H1 (cell line): ENCODE results near the gene ALK. TPM values are rescaled to one million over a fixed set of nuclear protein-coding genes. Genes with fewer than 3 reads are reported as not detected.
A peak's percentile ranks its signal among the peaks of the same experiment; 100 is the strongest.

Experiments used
- CTCF ChIA-PET: fragments of 300-600 bp; sonication (Branson Sonifier 250); formaldehyde crosslinking; loops from one replicate; lab custom pipeline; 2021; ENCODE audit not compliant: partially characterized antibody; lab: Charles Lee
- POLR2A ChIA-PET: fragments of 300-600 bp; sonication (Branson Sonifier 250); formaldehyde crosslinking; loops from one replicate; lab custom pipeline; 2021; ENCODE audit warnings: inconsistent platforms; ENCODE audit not compliant: partially characterized antibody; lab: Charles Lee
- DNase-seq, 2 experiments: peaks; one replicate each; pipeline versions ENCODE4 v3.0.0 to v3.0.0-alpha.2; 2010 to 2022; ENCODE audit warnings: low spot score in 2 of 2, low read depth in 1 of 2, mixed read lengths in 1 of 2
- FAIRE-seq: peaks from 2 replicates; lab custom pipeline; 2011; peaks lifted over from hg19 to GRCh38; lab: Jason Lieb, UNC
- H2AFZ ChIP-seq: 2 replicates; pipeline ENCODE4 v1.8.1; 2012; ENCODE audit warnings: low read length, inconsistent platforms
- H2AK5ac ChIP-seq: 2 replicates; pipeline ENCODE4 v1.6.1; 2013; ENCODE audit warnings: low read depth, low read length
- H2BK120ac ChIP-seq: replicated peaks from 2 replicates; pipeline ENCODE3; 2013; ENCODE audit warnings: low read depth, low read length, inconsistent platforms
- H2BK12ac ChIP-seq: 2 replicates; pipeline ENCODE4 v1.6.1; 2013; ENCODE audit warnings: low read depth, low read length
- H2BK15ac ChIP-seq: 2 replicates; pipeline ENCODE4 v1.6.1; 2013; ENCODE audit warnings: low read length
- H2BK20ac ChIP-seq: 2 replicates; pipeline ENCODE4 v1.6.1; 2013; ENCODE audit warnings: low read length
- H2BK5ac ChIP-seq: 2 replicates; pipeline ENCODE4 v1.6.1; 2013; ENCODE audit warnings: low read depth, low read length
- H3K14ac ChIP-seq: 2 replicates; pipeline ENCODE4 v1.6.1; 2013; ENCODE audit warnings: inconsistent platforms; ENCODE audit not compliant: insufficient read length
- H3K18ac ChIP-seq: 2 replicates; pipeline ENCODE4 v1.6.1; 2013; ENCODE audit warnings: low read length; ENCODE audit errors: extremely low read depth
- H3K23ac ChIP-seq: 2 replicates; pipeline ENCODE4 v1.6.1; 2013; ENCODE audit warnings: inconsistent platforms; ENCODE audit not compliant: insufficient read length
- H3K23me2 ChIP-seq: 2 replicates; pipeline ENCODE4 v1.6.1; 2013; ENCODE audit warnings: low read depth, low read length
- H3K27ac ChIP-seq: 2 replicates; pipeline ENCODE4 v1.6.1; 2011; ENCODE audit warnings: low read depth, low read length, inconsistent platforms
- H3K27me3 ChIP-seq, 4 experiments: replicated peaks in 1 of 4; 1 replicate in 1 of 4; 2 replicates in 3 of 4; pipeline versions ENCODE4 v1.6.1 to v1.8.1; 2011 to 2013; ENCODE audit warnings: low read length in 3 of 4, mild to moderate bottlenecking in 3 of 4, inconsistent platforms in 2 of 4, mixed read lengths in 2 of 4, moderate library complexity in 1 of 4; ENCODE audit not compliant: control insufficient read depth in 3 of 4, insufficient read depth in 3 of 4; ENCODE audit errors: extremely low read depth in 1 of 4
- H3K36me3 ChIP-seq, 4 experiments: 2 replicates each; pipeline versions ENCODE4 v1.6.1 to v1.8.1; 2011 to 2013; ENCODE audit warnings: mild to moderate bottlenecking in 4 of 4, low read length in 3 of 4, moderate library complexity in 2 of 4, control low read depth in 1 of 4, inconsistent platforms in 1 of 4; ENCODE audit not compliant: insufficient read depth in 4 of 4, control insufficient read depth in 2 of 4
- H3K4ac ChIP-seq: replicated peaks from 2 replicates; pipeline ENCODE3; 2013; ENCODE audit warnings: low read length, low read depth, mixed read lengths, inconsistent platforms; ENCODE audit not compliant: insufficient read length
- H3K4me1 ChIP-seq, 4 experiments: replicated peaks in 1 of 4; 1 replicate in 1 of 4; 2 replicates in 3 of 4; pipeline versions ENCODE4 v1.6.1 to v1.8.1; 2011 to 2013; ENCODE audit warnings: low read length in 3 of 4, inconsistent platforms in 2 of 4, mixed read lengths in 1 of 4; ENCODE audit not compliant: insufficient read depth in 4 of 4, control insufficient read depth in 3 of 4
- H3K4me2 ChIP-seq, 2 experiments: 2 replicates each; pipeline versions ENCODE4 v1.6.1 to v1.8.1; 2011 to 2013; ENCODE audit warnings: low read depth in 2 of 2, low read length in 2 of 2, control low read depth in 1 of 2, inconsistent platforms in 1 of 2, mild to moderate bottlenecking in 1 of 2; ENCODE audit not compliant: insufficient read depth in 1 of 2
- H3K4me3 ChIP-seq, 4 experiments: fragments of 200-600, 300-600 bp in 1 of 4; sonication (generic), shearing (Covaris generic), sonication (Bioruptor Twin) in 1 of 4; 2 replicates each; pipeline versions ENCODE4 v1.5.1 to v1.8.1; 2011 to 2016; ENCODE audit warnings: low read length in 4 of 4, low read depth in 3 of 4, control low read depth in 2 of 4, inconsistent platforms in 2 of 4, mild to moderate bottlenecking in 2 of 4, mixed read lengths in 1 of 4, moderate library complexity in 1 of 4; ENCODE audit not compliant: insufficient read depth in 2 of 4; ENCODE audit errors: extremely low read depth in 1 of 4
- H3K56ac ChIP-seq: replicated peaks from 2 replicates; pipeline ENCODE3; 2013; ENCODE audit warnings: low read depth, mild to moderate bottlenecking, mixed read lengths, low read length, inconsistent platforms; ENCODE audit not compliant: insufficient read length
- H3K79me1 ChIP-seq: 2 replicates; pipeline ENCODE4 v1.6.1; 2013; ENCODE audit warnings: low read depth, low read length, control low read depth
- H3K79me2 ChIP-seq, 2 experiments: 2 replicates each; pipeline versions ENCODE4 v1.6.1 to v1.8.1; 2012 to 2013; ENCODE audit warnings: low read length in 2 of 2, mild to moderate bottlenecking in 2 of 2, inconsistent platforms in 1 of 2; ENCODE audit not compliant: insufficient read depth in 2 of 2, control insufficient read depth in 1 of 2
- H3K9ac ChIP-seq, 4 experiments: replicated peaks in 1 of 4; 1 replicate in 1 of 4; 2 replicates in 3 of 4; pipeline versions ENCODE4 v1.6.1 to v1.8.1; 2011 to 2013; ENCODE audit warnings: low read depth in 3 of 4, low read length in 3 of 4, control low read depth in 2 of 4, mild to moderate bottlenecking in 2 of 4, moderate library complexity in 2 of 4, inconsistent platforms in 1 of 4; ENCODE audit errors: extremely low read depth in 1 of 4
- H3K9me3 ChIP-seq, 2 experiments: 2 replicates each; pipeline versions ENCODE4 v1.6.1 to v1.8.1; 2012 to 2013; ENCODE audit warnings: mild to moderate bottlenecking in 2 of 2, moderate library complexity in 2 of 2, control low read depth in 1 of 2, inconsistent platforms in 1 of 2, low read depth in 1 of 2, low read length in 1 of 2, mixed read lengths in 1 of 2; ENCODE audit not compliant: insufficient read depth in 2 of 2
- H4K20me1 ChIP-seq, 2 experiments: replicated peaks in 1 of 2; 2 replicates each; pipeline versions ENCODE3 to v1.8.1; 2011 to 2013; ENCODE audit warnings: inconsistent platforms in 2 of 2, low read length in 2 of 2, mild to moderate bottlenecking in 1 of 2; ENCODE audit not compliant: insufficient read depth in 2 of 2, control insufficient read depth in 1 of 2
- H4K5ac ChIP-seq: 2 replicates; pipeline ENCODE4 v1.6.1; 2013; ENCODE audit warnings: low read length, low read depth, mixed read lengths, inconsistent platforms; ENCODE audit not compliant: insufficient read length
- H4K8ac ChIP-seq: 2 replicates; pipeline ENCODE4 v1.8.0; 2013; ENCODE audit warnings: mild to moderate bottlenecking, moderate library complexity, low read length, inconsistent platforms; ENCODE audit not compliant: insufficient read depth; ENCODE audit errors: extremely low read depth
- H4K91ac ChIP-seq: replicated peaks from 2 replicates; pipeline ENCODE3; 2013; ENCODE audit warnings: low read length, mixed read lengths, inconsistent platforms; ENCODE audit not compliant: insufficient read length
- ATF3 ChIP-seq: IDR thresholded peaks from 2 replicates; pipeline ENCODE4 v1.6.1; 2011; ENCODE audit warnings: low read depth, mild to moderate bottlenecking, low read length; ENCODE audit not compliant: insufficient read depth
- BACH1 ChIP-seq: IDR thresholded peaks from 2 replicates; pipeline ENCODE4 v1.6.1; 2012; ENCODE audit warnings: low read length, improper control_type of control experiment
- BCL11A ChIP-seq, 2 experiments: IDR thresholded peaks; one replicate each; pipeline ENCODE4 v1.6.1; 2011; ENCODE audit warnings: low read depth in 2 of 2, low read length in 2 of 2, mild to moderate bottlenecking in 2 of 2
- FOSL1 ChIP-seq: IDR thresholded peaks from 2 replicates; pipeline ENCODE4 v1.6.1; 2011; ENCODE audit warnings: mild to moderate bottlenecking, low read depth, low read length, moderate library complexity; ENCODE audit not compliant: insufficient read depth
- KDM5A ChIP-seq: fragments of 200-600 bp; IDR thresholded peaks from 2 replicates; pipeline ENCODE4 v1.7.1; 2012; ENCODE audit warnings: mild to moderate bottlenecking, low read length, inconsistent platforms, mixed read lengths
- NRF1 ChIP-seq: IDR thresholded peaks from 2 replicates; pipeline ENCODE4 v1.6.1; 2011; ENCODE audit warnings: mild to moderate bottlenecking, low read depth, low read length, improper control_type of control experiment
- PHF8 ChIP-seq: fragments of 200-600 bp; sonication (generic); conservative IDR thresholded peaks from 2 replicates; pipeline ENCODE4 v1.7.1; 2012; ENCODE audit warnings: low read depth, mild to moderate bottlenecking, inconsistent platforms, low read length, moderate library complexity
- POLR2AphosphoS5 ChIP-seq: IDR thresholded peaks from 2 replicates; pipeline ENCODE4 v1.6.1; 2011; ENCODE audit warnings: low read depth, low read length
- SIX5 ChIP-seq: IDR thresholded peaks from 2 replicates; pipeline ENCODE4 v1.6.1; 2011; ENCODE audit warnings: mild to moderate bottlenecking, low read depth, low read length
- TAF1 ChIP-seq: IDR thresholded peaks from 2 replicates; pipeline ENCODE4 v1.6.1; 2011; ENCODE audit warnings: mild to moderate bottlenecking, low read depth, low read length
- TAF7 ChIP-seq: optimal IDR thresholded peaks from 2 replicates; pipeline ENCODE3; 2011; ENCODE audit warnings: low read depth, mild to moderate bottlenecking, inconsistent platforms, low read length, moderate library complexity, borderline replicate concordance
- TBP ChIP-seq: IDR thresholded peaks from 2 replicates; pipeline ENCODE4 v1.6.1; 2011; ENCODE audit warnings: low read depth, low read length, improper control_type of control experiment
- ZNF274 ChIP-seq: IDR thresholded peaks from 2 replicates; pipeline ENCODE4 v1.7.0; 2012; ENCODE audit warnings: low read length, borderline replicate concordance; ENCODE audit errors: extremely low read depth
- WGBS, 2 experiments: shearing (Covaris generic) in 1 of 2; methylation state at CpG; one replicate each; pipeline versions ENCODE4 v1.1.6 to v1.1.7; 2013 to 2015; ENCODE audit warnings: low lambda C conversion rate in 2 of 2, mixed read lengths in 2 of 2, inconsistent platforms in 1 of 2, low coverage in 1 of 2, missing lambda C conversion rate in 1 of 2; ENCODE audit not compliant: insufficient replicate concordance in 2 of 2, insufficient coverage in 1 of 2, insufficient read length in 1 of 2; ENCODE audit errors: extremely low coverage in 1 of 2, missing lambda C conversion rate in 1 of 2; 5-methylcytosine and 5-hydroxymethylcytosine counted together
- polyA plus RNA-seq, 7 experiments: library from polyadenylated mRNA; depleted of rRNA in 3 of 7; stranded (reverse) in 5 of 7; unstranded in 2 of 7; fragments of >200 nt in 5 of 7; fragments of 200-250 nt in 2 of 7; gene quantifications; 1 replicate in 5 of 7; 2 replicates in 1 of 7; 4 replicates in 1 of 7; pipeline versions ENCODE4 v1.2.1 to v1.2.3, GENCODE V29; 2011 to 2013; ENCODE audit warnings: missing spikeins in 2 of 7, mixed read lengths in 2 of 7
- total RNA-seq: library from RNA; stranded (reverse); fragmentation: NEBNext Ultra II Directional; extraction: Animal tissue kit (Norgen Biotek cat#: 25700); gene quantifications from 2 replicates; pipeline ENCODE4 v1.2.1, GENCODE V29; 2021

ALK gene
- total and polyA plus RNA-seq, 2 of the 8 experiments (the other 6 are each of a cell fraction or from before 2014, with no cell fraction given): 0.02 to 0.09 TPM

DNA sequence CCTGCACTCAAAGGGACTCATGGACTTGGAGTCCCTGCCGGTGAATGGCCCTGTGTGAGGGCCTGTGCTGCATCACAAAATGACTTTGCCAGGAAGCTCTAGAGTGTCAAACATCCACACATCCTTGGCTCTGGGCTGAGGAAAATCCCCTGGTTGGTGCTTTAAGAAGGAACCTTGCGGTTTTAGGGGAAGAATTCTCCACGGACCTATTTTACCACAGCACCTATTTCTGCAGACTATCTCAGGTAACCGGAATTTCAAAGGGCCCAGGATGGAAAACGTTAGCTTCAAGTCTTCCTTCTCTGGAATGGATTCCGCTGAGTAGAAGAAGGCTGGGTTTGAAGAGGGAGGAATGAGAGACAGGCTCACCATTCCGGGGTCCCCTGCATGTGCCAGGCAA is 166.2 kb downstream of the ALK start:
- CTCF ChIA-PET: interaction anchor here (1.1 to 1.6 kb wide), 3 partner anchors 14 to 446 kb away, joined by 3 to 4 read pairs (median 3); no protein-coding TSS in a partner anchor
- no peaks in the 10 kb centered on the region for H3K36me3 ChIP-seq

More for the DNA sequence above, 166.2 kb downstream of the ALK start:
- Histone ChIP-seq H3K27me3 (peaks cover 0 to 2% (median 0%) of the 10 kb centered on the region in 4 experiments; a peak in 3 of 7 replicates), H3K23me2 (no peaks in the 10 kb centered on the region; the same call in 1 of the 2 replicates), H3K4me2 (no peak overlapping the region), H2AFZ (0 out of 2 replicates have a peak overlapping the region, but pooled peaks have one; percentile 39), H4K20me1 (no peaks in the 10 kb centered on the region)
- no peak for FAIRE-seq
- POLR2A ChIA-PET: no interaction called here
- TF ChIP-seq PHF8 (no peak), BACH1 (no peak), TAF1 (no peak), SIX5 (no peak), NRF1 (no peak), TAF7 (no peak), ZNF274 (no peak), TBP (no peak), ATF3 (no peak), BCL11A (IDR thresholded peaks at IDR 0.05; ENCODE audit: low read depth in 2 of 2, low read length in 2 of 2) (no peak), FOSL1 (no peak), KDM5A (no peak), POLR2AphosphoS5 (no peak)
- TF ChIP-seq, all 59 proteins: peak for 0
- no peak overlapping the region for H2BK15ac ChIP-seq
- H3K9ac ChIP-seq: no peak overlapping the region
- no peak overlapping the region for H2BK120ac ChIP-seq
- H3K9me3 ChIP-seq: no peaks in the 10 kb centered on the region
- H2BK20ac ChIP-seq: no peak overlapping the region
- H3K79me1 ChIP-seq: no peaks in the 10 kb centered on the region
- H3K14ac ChIP-seq: no peak overlapping the region
- H3K4ac ChIP-seq: no peak overlapping the region
- no peaks in the 10 kb centered on the region for H3K4me1 ChIP-seq
- H4K91ac ChIP-seq: no peak overlapping the region
- no peak overlapping the region for H2BK5ac ChIP-seq
- no peaks in the 10 kb centered on the region for H3K79me2 ChIP-seq
- H4K5ac ChIP-seq: no peak overlapping the region
- no peak overlapping the region for H3K18ac ChIP-seq
- H3K56ac ChIP-seq: no peak overlapping the region
- H4K8ac ChIP-seq: no peak overlapping the region
- H2AK5ac ChIP-seq: no peak overlapping the region
- no peak overlapping the region for H3K23ac ChIP-seq
- no peak overlapping the region for H3K4me3 ChIP-seq
- WGBS, 2 experiments: 89% methylated on average over 7 of the region's 7 CpGs; no CpG with 5 or more reads in 1 of the 2 experiments
- DNase-seq: no peak
- H3K27ac ChIP-seq: no peak overlapping the region
- H2BK12ac ChIP-seq: no peak overlapping the region
